Tibial artery (tissue), 4 donors: ENCODE results near the gene ECHDC3.
"Not testable (repeated sequence)": the region's sequence is repeated elsewhere in the genome, so short reads cannot be mapped to it uniquely, and the experiment has no call there.

Source experiments
- DNase-seq, 2 donors: peaks; one replicate each; pipeline ENCODE4 v3.0.0-alpha.2; 2019
- H3K27ac ChIP-seq, 2 donors: fragments of 200-600 bp; sonication (generic) in 1 of 2; 1 replicate in 1 of 2; 2 replicates in 1 of 2; pipeline ENCODE4 v1.5.1; 2018 to 2019; ENCODE audit warnings: mild to moderate bottlenecking in 1 of 2
- H3K27me3 ChIP-seq, 2 donors: fragments of 200-600 bp; sonication (generic) in 1 of 2; one replicate each; pipeline versions ENCODE4 v1.5.1 to v1.6.0; 2016 to 2019
- H3K36me3 ChIP-seq, 3 donors: fragments of 200-600 bp; sonication (generic) in 2 of 3; one replicate each; pipeline ENCODE4 v1.5.1; 2016 to 2019; ENCODE audit warnings: mild to moderate bottlenecking in 2 of 3
- H3K4me1 ChIP-seq, 4 donors: fragments of 200-600 bp; sonication (generic) in 2 of 4; 1 replicate in 3 of 4; 2 replicates in 1 of 4; pipeline ENCODE4 v1.5.1; 2016 to 2019
- H3K4me3 ChIP-seq, 2 donors: fragments of 200-600 bp; sonication (generic) in 1 of 2; 1 replicate in 1 of 2; 2 replicates in 1 of 2; pipeline ENCODE4 v1.5.1; 2018 to 2019; ENCODE audit warnings: mild to moderate bottlenecking in 2 of 2
- H3K9me3 ChIP-seq, 3 donors: fragments of 200-600 bp; sonication (generic) in 1 of 3; one replicate each; pipeline ENCODE4 v1.5.1; 2016 to 2019
- intact Hi-C: fragments of 100-400 bp; cut with DNase I; formaldehyde crosslinking; loops from one replicate; pipeline ENCODE4 v1.15.0; 2023; ENCODE audit warnings: low total_unique reads
- TF ChIP-seq, protein P1 (sequence below), 2 experiments: fragments of 200-600 bp in 1 of 2; fragments of 450-650 bp in 1 of 2; IDR thresholded peaks; one replicate each; pipeline ENCODE4 v1.5.1; 2017 to 2019; ENCODE audit warnings: antibody characterized with exemption in 2 of 2, mild to moderate bottlenecking in 1 of 2, moderate library complexity in 1 of 2

Gene ECHDC3

GRCh38 chr10:11705722-11706121, 36.5 kb upstream of the ECHDC3 start:
- H3K36me3 ChIP-seq = no peaks in the 10 kb centered on the region
- H3K27me3 ChIP-seq = peaks cover 0 to 8% of the 10 kb centered on the region in 2 donors
- TF ChIP-seq, protein P1, sequence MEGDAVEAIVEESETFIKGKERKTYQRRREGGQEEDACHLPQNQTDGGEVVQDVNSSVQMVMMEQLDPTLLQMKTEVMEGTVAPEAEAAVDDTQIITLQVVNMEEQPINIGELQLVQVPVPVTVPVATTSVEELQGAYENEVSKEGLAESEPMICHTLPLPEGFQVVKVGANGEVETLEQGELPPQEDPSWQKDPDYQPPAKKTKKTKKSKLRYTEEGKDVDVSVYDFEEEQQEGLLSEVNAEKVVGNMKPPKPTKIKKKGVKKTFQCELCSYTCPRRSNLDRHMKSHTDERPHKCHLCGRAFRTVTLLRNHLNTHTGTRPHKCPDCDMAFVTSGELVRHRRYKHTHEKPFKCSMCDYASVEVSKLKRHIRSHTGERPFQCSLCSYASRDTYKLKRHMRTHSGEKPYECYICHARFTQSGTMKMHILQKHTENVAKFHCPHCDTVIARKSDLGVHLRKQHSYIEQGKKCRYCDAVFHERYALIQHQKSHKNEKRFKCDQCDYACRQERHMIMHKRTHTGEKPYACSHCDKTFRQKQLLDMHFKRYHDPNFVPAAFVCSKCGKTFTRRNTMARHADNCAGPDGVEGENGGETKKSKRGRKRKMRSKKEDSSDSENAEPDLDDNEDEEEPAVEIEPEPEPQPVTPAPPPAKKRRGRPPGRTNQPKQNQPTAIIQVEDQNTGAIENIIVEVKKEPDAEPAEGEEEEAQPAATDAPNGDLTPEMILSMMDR (IDR thresholded peaks at IDR 0.05) = no peak
- H3K9me3 ChIP-seq = no peaks in the 10 kb centered on the region
- no peak overlapping the region for H3K27ac ChIP-seq
- H3K4me3 ChIP-seq = no peak overlapping the region
- no peaks in the 10 kb centered on the region for H3K4me1 ChIP-seq
- no peak for DNase-seq
- intact Hi-C loops = no loop called here

- intact Hi-C loops = no loop called here
- H3K36me3 ChIP-seq = no peaks in the 10 kb centered on the region
- no peaks in the 10 kb centered on the region for H3K9me3 ChIP-seq
- no peak overlapping the region for H3K4me3 ChIP-seq
- peaks cover 0 to 8% of the 10 kb centered on the region in 2 donors for H3K27me3 ChIP-seq
- no peaks in the 10 kb centered on the region for H3K4me1 ChIP-seq
- H3K27ac ChIP-seq = no peak overlapping the region
- TF ChIP-seq, protein P1 (IDR thresholded peaks at IDR 0.05) = no peak
- no peak for DNase-seq
These were observed 35.2 kb upstream of the ECHDC3 start for GRCh38 chr10:11706895-11707567.

DNA sequence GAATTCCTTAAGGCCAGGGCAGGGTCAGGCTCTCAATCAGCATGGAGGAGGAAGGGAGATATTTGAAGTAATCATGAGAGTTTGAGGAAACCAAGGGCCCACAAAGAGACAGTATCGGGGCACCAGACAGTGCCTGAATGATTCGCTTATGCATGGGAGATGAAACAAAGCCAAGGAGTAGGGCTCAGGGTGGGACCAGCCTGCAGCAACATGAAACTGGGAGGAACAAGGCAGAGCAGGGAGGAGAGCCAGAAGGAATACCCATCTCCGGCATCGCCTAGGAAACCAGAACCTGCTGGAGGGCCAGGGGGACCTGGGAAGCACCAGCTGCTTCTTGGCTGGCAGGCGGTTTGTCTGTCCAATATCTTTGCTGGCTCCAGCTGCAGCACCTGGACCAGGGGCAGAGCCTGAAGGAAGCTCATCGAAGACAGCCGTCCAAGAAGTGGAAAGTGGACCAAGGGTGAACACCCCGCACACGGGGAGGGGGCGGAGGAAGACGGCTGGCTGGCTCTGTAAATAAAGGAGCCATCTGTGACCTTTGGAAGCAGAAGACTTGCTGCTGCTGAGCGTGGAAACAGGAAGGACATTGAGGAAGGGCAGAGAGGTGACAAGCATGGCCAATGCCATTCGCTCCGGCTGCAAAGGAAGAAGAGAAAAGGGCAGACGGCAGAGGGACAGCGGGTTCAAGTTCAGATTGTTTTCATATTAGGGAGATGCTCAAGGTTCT, 34.4 kb upstream of the ECHDC3 start:
- no peak overlapping the region for H3K4me3 ChIP-seq
- peaks cover 0 to 16% of the 10 kb centered on the region in 2 donors for H3K27me3 ChIP-seq
- intact Hi-C loops = no loop called here
- TF ChIP-seq, protein P1 (IDR thresholded peaks at IDR 0.05) = no peak
- H3K27ac ChIP-seq = no peak overlapping the region
- DNase-seq = no peak
- no peaks in the 10 kb centered on the region for H3K9me3 ChIP-seq
- H3K36me3 ChIP-seq = no peaks in the 10 kb centered on the region
- no peaks in the 10 kb centered on the region for H3K4me1 ChIP-seq

- H3K9me3 ChIP-seq, intact Hi-C loops, DNase-seq, H3K36me3 ChIP-seq, H3K27ac ChIP-seq, H3K4me3 ChIP-seq, H3K4me1 ChIP-seq: not testable (repeated sequence)
- peaks cover 0 to 18% of the 10 kb centered on the region in 2 donors for H3K27me3 ChIP-seq
These were observed 33.4 kb upstream of the ECHDC3 start for GRCh38 chr10:11708801-11709200.

DNA sequence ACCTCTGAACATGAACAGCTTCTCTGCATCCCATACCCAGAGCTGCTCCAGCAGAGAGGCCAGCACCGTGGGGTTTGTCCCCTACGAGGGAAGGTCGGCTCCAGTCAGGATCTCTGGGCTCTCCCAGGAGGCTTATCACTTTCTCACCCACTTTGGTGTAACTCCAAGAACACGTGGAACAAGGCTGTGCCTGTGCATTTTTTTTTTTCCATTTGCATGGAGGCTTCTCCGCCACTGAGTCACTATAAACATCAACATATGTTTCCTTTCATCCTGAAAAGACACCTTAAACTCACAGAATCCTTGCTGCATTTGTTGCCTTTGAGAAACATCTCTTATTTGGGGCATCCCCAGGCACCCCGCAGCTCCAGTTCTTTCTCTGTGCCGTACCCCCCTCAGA, 29.4 kb upstream of the ECHDC3 start:
- intact Hi-C loops = no loop called here
- Histone ChIP-seq H3K4me3 (no peak overlapping the region), H3K27me3 (peaks cover 0 to 18% of the 10 kb centered on the region in 2 donors), H3K36me3 (no peaks in the 10 kb centered on the region), H3K27ac (no peak overlapping the region), H3K9me3 (no peaks in the 10 kb centered on the region), H3K4me1 (no peaks in the 10 kb centered on the region)
- no peak for DNase-seq
- TF ChIP-seq, protein P1 (IDR thresholded peaks at IDR 0.05) = no peak

- no peak overlapping the region for H3K4me3 ChIP-seq
- H3K27ac ChIP-seq = no peak overlapping the region
- H3K9me3 ChIP-seq = no peaks in the 10 kb centered on the region
- TF ChIP-seq, protein P1 (IDR thresholded peaks at IDR 0.05) = no peak
- H3K27me3 ChIP-seq = peaks cover 0 to 16% of the 10 kb centered on the region in 2 donors
- H3K36me3 ChIP-seq = no peaks in the 10 kb centered on the region
- intact Hi-C loops = no loop called here
- no peaks in the 10 kb centered on the region for H3K4me1 ChIP-seq
- DNase-seq = no peak
These were observed 28.9 kb upstream of the ECHDC3 start for GRCh38 chr10:11713186-11713743.
